HCT116 (cell line): ENCODE measurements around the gene LIN28A. TPM values are rescaled to one million over a fixed set of nuclear protein-coding genes. Genes with fewer than 3 reads are reported as not detected.

Experiments used
- ATAC-seq: fragments of 200-7000 bp; cut with Tn5 transposase; 2 replicates; pipeline ENCODE4 v1.9.1; 2020; ENCODE audit warnings: mild to moderate bottlenecking, moderate library complexity
- BruUV-seq: library from RNA; stranded (reverse); fragments of 400-500 nt; replicated peaks from 2 replicates; lab custom pipeline; 2021; lab: Mats Ljungman, UMichigan
- CTCF ChIA-PET: fragments of 300-600 bp; sonication (Branson Sonifier 250); formaldehyde crosslinking; loops from one replicate; lab custom pipeline; 2021; ENCODE audit warnings: antibody characterized with exemption; lab: Charles Lee
- POLR2A ChIA-PET: fragments of 300-600, 350-600 bp; sonication (Branson Sonifier 250); formaldehyde crosslinking; loops from one replicate; lab custom pipeline; 2021; ENCODE audit warnings: antibody characterized with exemption; lab: Charles Lee
- RAD21 ChIA-PET, 2 experiments: fragments of 300-600 bp; sonication (Branson Sonifier 250); formaldehyde crosslinking; loops; one replicate each; lab custom pipeline; 2023; ENCODE audit warnings: low total read pairs in 2 of 2; ENCODE audit not compliant: uncharacterized antibody in 2 of 2, unreplicated experiment in 2 of 2, low non-redundant PET in 1 of 2; lab: Charles Lee
- DNase-seq: peaks from one replicate; pipeline ENCODE4 v3.0.0-alpha.2; 2010; ENCODE audit warnings: low read depth, low spot score
- H2AFZ ChIP-seq: fragments of 200-600 bp; shearing (Covaris generic), sonication (generic); 2 replicates; pipeline ENCODE4 v1.6.1; 2017; ENCODE audit warnings: low read depth, mixed run types, mixed read lengths, antibody characterized with exemption, low read length; ENCODE audit not compliant: poor library complexity, severe bottlenecking
- H3K27ac ChIP-seq: 2 replicates; pipeline ENCODE4 v1.5.1; 2012; ENCODE audit warnings: low read depth, low read length
- H3K27me3 ChIP-seq: fragments of 200-600 bp; sonication (generic); 2 replicates; pipeline ENCODE4 v1.6.1; 2016; ENCODE audit warnings: mixed run types, low read length, mixed read lengths; ENCODE audit not compliant: insufficient read depth
- H3K36me3 ChIP-seq, 2 experiments: fragments of 200-500 bp in 1 of 2; fragments of 200-600 bp in 1 of 2; sonication (Bioruptor generic) in 1 of 2; sonication (generic) in 1 of 2; 2 replicates each; pipeline versions ENCODE4 v1.5.1 to v1.6.1; 2014 to 2016; ENCODE audit warnings: low read length in 2 of 2, inconsistent platforms in 1 of 2, mixed read lengths in 1 of 2, mixed run types in 1 of 2; ENCODE audit not compliant: insufficient read depth in 2 of 2, control insufficient read depth in 1 of 2
- H3K4me1 ChIP-seq, 2 experiments: fragments of 200-600 bp in 1 of 2; sonication (generic) in 1 of 2; 2 replicates each; pipeline versions ENCODE4 v1.5.1 to v1.6.1; 2012 to 2017; ENCODE audit warnings: low read length in 2 of 2, inconsistent platforms in 1 of 2, mild to moderate bottlenecking in 1 of 2, mixed read lengths in 1 of 2, mixed run types in 1 of 2, moderate library complexity in 1 of 2; ENCODE audit not compliant: insufficient read depth in 2 of 2, control insufficient read depth in 1 of 2
- H3K4me2 ChIP-seq: fragments of 200-600 bp; sonication (generic); 2 replicates; pipeline ENCODE4 v1.6.1; 2017; ENCODE audit warnings: mixed run types, low read length, mixed read lengths
- H3K4me3 ChIP-seq, 2 experiments: fragments of 200-600 bp in 1 of 2; sonication (generic) in 1 of 2; replicated peaks in 1 of 2; 2 replicates each; pipeline ENCODE4 v1.5.1; 2011 to 2016; ENCODE audit warnings: low read length in 2 of 2, control low read depth in 1 of 2, low read depth in 1 of 2, mild to moderate bottlenecking in 1 of 2, mixed read lengths in 1 of 2, mixed run types in 1 of 2
- H3K79me2 ChIP-seq: fragments of 200-600 bp; sonication (generic); 2 replicates; pipeline ENCODE4 v1.6.1; 2017; ENCODE audit warnings: mild to moderate bottlenecking, mixed run types, low read length, moderate library complexity, mixed read lengths; ENCODE audit not compliant: insufficient read depth
- H3K9ac ChIP-seq: fragments of 200-600 bp; sonication (generic); 2 replicates; pipeline ENCODE4 v1.6.1; 2016; ENCODE audit warnings: low read length, mixed read lengths
- H3K9me2 ChIP-seq: fragments of 200-600 bp; sonication (generic), shearing (Covaris generic); 2 replicates; pipeline ENCODE4 v1.6.1; 2017; ENCODE audit warnings: mixed run types, mild to moderate bottlenecking, moderate library complexity; ENCODE audit not compliant: insufficient read depth
- H3K9me3 ChIP-seq, 2 experiments: fragments of 200-500 bp in 1 of 2; fragments of 200-600 bp in 1 of 2; sonication (Bioruptor generic) in 1 of 2; sonication (generic) in 1 of 2; 2 replicates each; pipeline ENCODE4 v1.6.1; 2014 to 2017; ENCODE audit warnings: low read length in 2 of 2, mixed read lengths in 2 of 2, inconsistent platforms in 1 of 2, low read depth in 1 of 2, mild to moderate bottlenecking in 1 of 2, mixed run types in 1 of 2, moderate library complexity in 1 of 2; ENCODE audit not compliant: control insufficient read depth in 1 of 2, insufficient read depth in 1 of 2
- H4K20me1 ChIP-seq: fragments of 200-600 bp; sonication (generic), shearing (Covaris generic); 2 replicates; pipeline ENCODE4 v1.6.1; 2017; ENCODE audit warnings: mixed run types, mild to moderate bottlenecking, moderate library complexity; ENCODE audit not compliant: insufficient read depth
- CEBPB ChIP-seq: IDR thresholded peaks from 2 replicates; pipeline ENCODE4 v1.6.1; 2012; ENCODE audit warnings: low read depth
- EZH2 ChIP-seq: fragments of 200-600 bp; sonication (generic); IDR thresholded peaks from 2 replicates; pipeline ENCODE4 v1.6.1; 2017; ENCODE audit warnings: antibody characterized with exemption, mixed run types
- EZH2phosphoT487 ChIP-seq: fragments of 200-600 bp; IDR thresholded peaks from 2 replicates; pipeline ENCODE4 v1.6.1; 2018; ENCODE audit warnings: antibody characterized with exemption, borderline replicate concordance
- FOSL1 ChIP-seq: IDR thresholded peaks from 2 replicates; pipeline ENCODE4 v1.6.1; 2012; ENCODE audit warnings: low read depth
- JUND ChIP-seq: IDR thresholded peaks from 2 replicates; pipeline ENCODE4 v1.6.1; 2012
- MAX ChIP-seq: IDR thresholded peaks from 2 replicates; pipeline ENCODE4 v1.6.1; 2012
- POLR2A ChIP-seq: IDR thresholded peaks from 2 replicates; pipeline ENCODE4 v1.7.0; 2011; ENCODE audit warnings: borderline replicate concordance; ENCODE audit not compliant: insufficient read depth, insufficient read length; ENCODE audit errors: extremely low read depth
- POLR2AphosphoS5 ChIP-seq: IDR thresholded peaks from 2 replicates; pipeline ENCODE4 v1.6.1; 2011; ENCODE audit warnings: mild to moderate bottlenecking, low read depth, low read length, moderate library complexity
- RAD21 ChIP-seq: IDR thresholded peaks from 2 replicates; pipeline ENCODE4 v1.6.1; 2012; ENCODE audit warnings: low read depth, mild to moderate bottlenecking
- SIN3A ChIP-seq: IDR thresholded peaks from 2 replicates; pipeline ENCODE4 v1.6.1; 2012; ENCODE audit warnings: low read depth
- SP1 ChIP-seq: IDR thresholded peaks from 2 replicates; pipeline ENCODE4 v1.6.1; 2012; ENCODE audit warnings: low read depth
- YY1 ChIP-seq: IDR thresholded peaks from 2 replicates; pipeline ENCODE4 v1.6.1; 2011; ENCODE audit warnings: low read length, low read depth, moderate library complexity, mild to moderate bottlenecking; ENCODE audit not compliant: insufficient replicate concordance; ENCODE audit errors: extremely low read depth
- ZFX ChIP-seq: fragments of 450-650 bp; IDR thresholded peaks from 2 replicates; pipeline ENCODE4 v1.6.1; 2017
- ZNF274 ChIP-seq: fragments of 200-500 bp; sonication (Bioruptor generic); IDR thresholded peaks from 2 replicates; pipeline ENCODE4 v1.6.1; 2014; ENCODE audit warnings: mild to moderate bottlenecking, low read depth, low read length, inconsistent platforms
- intact Hi-C: fragments of 100-400 bp; cut with micrococcal nuclease; formaldehyde crosslinking; loops from 2 replicates; pipeline ENCODE4 v1.10.0; 2022
- total RNA-seq: library from RNA; stranded (reverse); gene quantifications from one replicate; pipeline ENCODE4 v1.2.1, GENCODE V29; 2021; ENCODE audit not compliant: unreplicated experiment
- TF ChIP-seq, protein P1 (sequence below): IDR thresholded peaks from 2 replicates; pipeline ENCODE4 v1.6.1; 2011; ENCODE audit warnings: mild to moderate bottlenecking, low read length, moderate library complexity; ENCODE audit not compliant: insufficient replicate concordance; ENCODE audit errors: extremely low read depth
- TF ChIP-seq, protein P2 (sequence below): IDR thresholded peaks from 2 replicates; pipeline ENCODE4 v1.6.1; 2012

Gene LIN28A
- total RNA-seq, 1 experiment from 2014 or later: 1.4 TPM

DNA sequence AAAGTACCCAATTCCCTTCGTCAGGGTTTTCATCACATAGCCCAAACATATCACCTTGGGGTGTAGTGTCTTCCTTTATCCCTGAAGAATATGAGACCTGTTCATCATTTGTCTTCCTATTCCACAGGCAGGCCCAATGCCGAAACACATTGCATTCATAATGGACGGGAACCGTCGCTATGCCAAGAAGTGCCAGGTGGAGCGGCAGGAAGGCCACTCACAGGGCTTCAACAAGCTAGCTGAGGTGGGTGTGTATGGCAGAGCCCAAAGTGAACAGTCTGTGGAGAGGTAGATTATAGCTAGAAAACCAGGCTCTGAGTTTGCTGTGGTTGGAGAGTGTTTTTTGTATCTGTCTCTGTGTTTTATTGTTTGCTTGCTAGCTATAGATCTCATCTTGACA, 27.4 kb downstream of the LIN28A start:
- Histone ChIP-seq H3K27ac (no peak overlapping the region), H3K4me1 (peaks cover 3 to 4% of the 10 kb centered on the region in 2 experiments; a peak in 2 of 4 replicates), H3K79me2 (peaks cover 10% of the 10 kb centered on the region), H3K4me2 (no peak overlapping the region), H3K27me3 (no peaks in the 10 kb centered on the region), H3K9ac (no peak overlapping the region), H3K36me3 (peaks cover 31 to 32% of the 10 kb centered on the region in 2 experiments), H3K9me2 (no peaks in the 10 kb centered on the region), H4K20me1 (no peaks in the 10 kb centered on the region), H2AFZ (no peak overlapping the region), H3K9me3 (no peaks in the 10 kb centered on the region), H3K4me3 (no peak overlapping the region)
- intact Hi-C loops: no loop called here
- TF ChIP-seq RAD21 (no peak), SIN3A (no peak), MAX (no peak)
- TF ChIP-seq, protein P1, sequence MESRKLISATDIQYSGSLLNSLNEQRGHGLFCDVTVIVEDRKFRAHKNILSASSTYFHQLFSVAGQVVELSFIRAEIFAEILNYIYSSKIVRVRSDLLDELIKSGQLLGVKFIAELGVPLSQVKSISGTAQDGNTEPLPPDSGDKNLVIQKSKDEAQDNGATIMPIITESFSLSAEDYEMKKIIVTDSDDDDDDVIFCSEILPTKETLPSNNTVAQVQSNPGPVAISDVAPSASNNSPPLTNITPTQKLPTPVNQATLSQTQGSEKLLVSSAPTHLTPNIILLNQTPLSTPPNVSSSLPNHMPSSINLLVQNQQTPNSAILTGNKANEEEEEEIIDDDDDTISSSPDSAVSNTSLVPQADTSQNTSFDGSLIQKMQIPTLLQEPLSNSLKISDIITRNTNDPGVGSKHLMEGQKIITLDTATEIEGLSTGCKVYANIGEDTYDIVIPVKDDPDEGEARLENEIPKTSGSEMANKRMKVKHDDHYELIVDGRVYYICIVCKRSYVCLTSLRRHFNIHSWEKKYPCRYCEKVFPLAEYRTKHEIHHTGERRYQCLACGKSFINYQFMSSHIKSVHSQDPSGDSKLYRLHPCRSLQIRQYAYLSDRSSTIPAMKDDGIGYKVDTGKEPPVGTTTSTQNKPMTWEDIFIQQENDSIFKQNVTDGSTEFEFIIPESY: no peak
- TF ChIP-seq, protein P2, sequence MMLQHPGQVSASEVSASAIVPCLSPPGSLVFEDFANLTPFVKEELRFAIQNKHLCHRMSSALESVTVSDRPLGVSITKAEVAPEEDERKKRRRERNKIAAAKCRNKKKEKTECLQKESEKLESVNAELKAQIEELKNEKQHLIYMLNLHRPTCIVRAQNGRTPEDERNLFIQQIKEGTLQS: no peak
- BruUV-seq: no TSS peak
- ChIA-PET CTCF (interaction anchor here (1.5 kb wide), 1 partner anchor 21 kb away, joined by 4 read pairs; no protein-coding TSS in a partner anchor), POLR2A (no interaction called here), RAD21 (no interaction called here)
- no peak for DNase-seq
- no peak for ATAC-seq

DNA sequence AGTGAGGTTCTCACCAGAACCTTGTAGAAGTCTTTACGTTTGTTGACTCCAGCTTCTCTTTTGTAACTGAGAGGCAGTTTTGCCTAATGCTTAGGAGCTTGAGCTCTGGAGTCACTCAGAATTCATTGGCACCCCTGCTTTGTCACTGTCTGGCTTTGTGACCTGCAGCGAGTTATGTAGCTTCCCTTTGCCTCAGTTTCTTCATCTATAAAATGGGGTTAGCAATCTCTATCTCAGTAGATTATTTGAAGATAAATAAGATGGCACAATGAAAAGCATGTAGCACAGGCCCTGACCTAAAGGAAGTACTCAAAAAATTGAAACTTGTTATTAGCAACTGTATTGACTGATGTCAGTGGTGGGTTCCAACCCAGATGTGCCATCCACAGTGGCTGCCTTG, 29.6 kb downstream of the LIN28A start:
- CTCF ChIA-PET: interaction anchor here (0.7 kb wide), 1 partner anchor 23 kb away, joined by 3 read pairs; no protein-coding TSS in a partner anchor
- POLR2A ChIA-PET: no interaction called here
- H3K27ac ChIP-seq: no peak overlapping the region
- TF ChIP-seq, protein P1: no peak
- TF ChIP-seq FOSL1 (no peak), SP1 (no peak), EZH2phosphoT487 (no peak), POLR2AphosphoS5 (no peak), JUND (no peak), MAX (no peak), YY1 (no peak), POLR2A (no peak), EZH2 (no peak), SIN3A (no peak), ZFX (no peak), CEBPB (no peak), ZNF274 (no peak)
- TF ChIP-seq, protein P2: no peak

More for the DNA sequence above, 29.6 kb downstream of the LIN28A start:
- no peak overlapping the region for H2AFZ ChIP-seq
- intact Hi-C loops: no loop called here
- H3K79me2 ChIP-seq: no peaks in the 10 kb centered on the region
- no peaks in the 10 kb centered on the region for H3K9me2 ChIP-seq
- no peak for ATAC-seq
- RAD21 ChIA-PET: no interaction called here
- H3K36me3 ChIP-seq: peaks cover 35 to 38% of the 10 kb centered on the region in 2 experiments
- no peak for DNase-seq
- no peaks in the 10 kb centered on the region for H3K4me1 ChIP-seq
- H3K4me2 ChIP-seq: no peak overlapping the region
- H3K27me3 ChIP-seq: no peaks in the 10 kb centered on the region
- no peak overlapping the region for H3K9ac ChIP-seq
- H4K20me1 ChIP-seq: no peaks in the 10 kb centered on the region
- H3K9me3 ChIP-seq: no peaks in the 10 kb centered on the region
- no TSS peak for BruUV-seq
- no peak overlapping the region for H3K4me3 ChIP-seq
